GM21367 (cell line): ENCODE results near the gene MAP3K12.
"Not testable (repeated sequence)": the region's sequence is repeated elsewhere in the genome, so short reads cannot be mapped to it uniquely, and the experiment has no call there.

Source experiments
- ATAC-seq: cut with Tn5 transposase; IDR thresholded peaks from one replicate; pipeline ENCODE4 v1.9.1; 2021; ENCODE audit not compliant: unreplicated experiment

MAP3K12 gene

DNA sequence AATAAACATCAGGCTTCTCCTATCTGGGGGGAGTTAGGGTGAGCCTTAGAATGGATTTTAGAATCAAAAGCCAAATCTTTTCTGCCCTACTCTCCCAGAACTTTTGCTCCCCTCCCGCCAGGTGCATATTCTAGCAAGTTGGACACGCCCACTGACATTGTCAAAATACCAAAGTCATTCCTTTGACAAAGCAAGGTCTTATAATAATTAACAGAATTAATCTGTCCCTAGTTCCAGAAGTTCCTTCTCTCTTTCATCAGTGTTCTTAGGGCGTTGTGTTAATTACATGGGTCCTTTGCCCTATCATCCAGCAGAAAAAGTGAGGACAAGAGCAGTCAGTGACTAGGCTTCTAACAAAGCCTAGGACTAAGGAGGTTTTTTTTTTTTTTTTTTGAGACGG is 55.3 kb downstream of the MAP3K12 start:
- ATAC-seq: no peak

GRCh38 chr12:53441040-53441833 is 58.0 kb downstream of the MAP3K12 start, which contains the start of gene PRR13:
PRR13 (plus strand) TSS chr12:53441734; CDS start chr12:53442715, 981 bp downstream.
- ATAC-seq: peak; percentile 96

- not testable (repeated sequence) for ATAC-seq
Observed at GRCh38 chr12:53439582-53439981, 59.7 kb downstream of the MAP3K12 start.

DNA sequence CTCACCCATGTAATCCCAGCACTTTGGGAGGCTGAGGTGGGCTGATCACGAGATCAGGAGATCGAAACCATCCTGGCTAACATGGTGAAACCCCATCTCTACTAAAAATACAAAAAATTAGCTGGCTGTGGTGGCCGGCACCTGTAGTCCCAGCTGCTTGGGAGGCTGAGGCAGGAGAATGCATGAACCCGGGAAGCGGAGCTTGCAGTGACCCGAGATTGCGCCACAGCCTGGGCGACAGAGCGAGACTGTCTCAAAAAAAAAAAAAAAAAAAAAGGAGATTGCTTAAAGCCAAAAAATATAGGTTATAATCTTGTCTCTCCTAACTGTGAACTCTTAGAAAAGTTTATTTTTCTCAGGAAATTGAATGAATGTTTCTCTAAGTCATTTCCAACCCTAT is 63.9 kb downstream of the MAP3K12 start:
- ATAC-seq: not testable (repeated sequence)

GRCh38 chr12:53431187-53431586 is 68.1 kb downstream of the MAP3K12 start:
- ATAC-seq: no peak

GRCh38 chr12:53430116-53430515 is 69.1 kb downstream of the MAP3K12 start:
- no peak for ATAC-seq
